GM23248 (cell line): Measurements from ENCODE around the gene PDE10A. TPM values are rescaled to one million over a fixed set of nuclear protein-coding genes. Genes with fewer than 3 reads are reported as not detected.

Source experiments
- DNase-seq: peaks from one replicate; pipeline ENCODE4 v3.0.0-alpha.2; 2015
- H2AFZ ChIP-seq: fragments of 200-600 bp; sonication (generic); 2 replicates; pipeline ENCODE4 v1.6.1; 2016; ENCODE audit warnings: antibody characterized with exemption
- H3F3A ChIP-seq: fragments of 200-600 bp; sonication (generic); 2 replicates; pipeline ENCODE4 v1.6.1; 2016; ENCODE audit warnings: mild to moderate bottlenecking, antibody characterized with exemption, mixed run types; ENCODE audit not compliant: insufficient read depth
- H3K27ac ChIP-seq: fragments of 200-600 bp; sonication (generic); 2 replicates; pipeline ENCODE4 v1.5.1; 2016; ENCODE audit warnings: mild to moderate bottlenecking
- H3K27me3 ChIP-seq: fragments of 200-600 bp; sonication (generic); replicated peaks from 2 replicates; pipeline ENCODE4 v1.6.1; 2016; ENCODE audit warnings: mild to moderate bottlenecking; ENCODE audit not compliant: insufficient read depth
- H3K36me3 ChIP-seq: fragments of 200-600 bp; sonication (generic); 2 replicates; pipeline ENCODE4 v1.6.1; 2016; ENCODE audit warnings: low read depth, mild to moderate bottlenecking
- H3K4me1 ChIP-seq: fragments of 200-600 bp; sonication (generic); 2 replicates; pipeline ENCODE4 v1.6.1; 2016; ENCODE audit warnings: mild to moderate bottlenecking; ENCODE audit not compliant: insufficient read depth
- H3K4me2 ChIP-seq: fragments of 200-600 bp; sonication (generic); one replicate; pipeline ENCODE4 v1.6.1; 2016; ENCODE audit warnings: mild to moderate bottlenecking; ENCODE audit not compliant: unreplicated experiment
- H3K4me3 ChIP-seq: fragments of 200-600 bp; sonication (generic); 2 replicates; pipeline ENCODE4 v1.5.1; 2016; ENCODE audit warnings: mild to moderate bottlenecking
- H3K79me2 ChIP-seq: fragments of 200-600 bp; sonication (generic); 2 replicates; pipeline ENCODE4 v1.6.1; 2016; ENCODE audit warnings: mild to moderate bottlenecking; ENCODE audit not compliant: insufficient read depth
- H3K9ac ChIP-seq: fragments of 200-600 bp; sonication (generic); 2 replicates; pipeline ENCODE4 v1.6.1; 2016; ENCODE audit warnings: mild to moderate bottlenecking
- H3K9me2 ChIP-seq: fragments of 200-600 bp; sonication (generic); 2 replicates; pipeline ENCODE4 v1.6.1; 2016; ENCODE audit warnings: mixed run types, mild to moderate bottlenecking, moderate library complexity; ENCODE audit not compliant: insufficient read depth
- H3K9me3 ChIP-seq: fragments of 200-600 bp; sonication (generic); one replicate; pipeline ENCODE4 v1.6.1; 2017; ENCODE audit warnings: low read depth
- H4K20me1 ChIP-seq: fragments of 200-600 bp; sonication (generic); 2 replicates; pipeline ENCODE4 v1.6.0; 2016; ENCODE audit not compliant: insufficient read depth
- EZH2 ChIP-seq: fragments of 200-600 bp; sonication (generic); IDR thresholded peaks from 2 replicates; pipeline ENCODE4 v1.6.1; 2018; ENCODE audit warnings: antibody characterized with exemption, mild to moderate bottlenecking; ENCODE audit not compliant: insufficient read depth, poor library complexity, severe bottlenecking
- EZH2phosphoT487 ChIP-seq: fragments of 200-600 bp; sonication (generic); IDR thresholded peaks from 2 replicates; pipeline ENCODE4 v1.6.1; 2018; ENCODE audit warnings: antibody characterized with exemption, moderate library complexity, mild to moderate bottlenecking, low read depth; ENCODE audit not compliant: insufficient read depth
- whole genome bisulfite sequencing, 2 experiments: methylation state at CpG; one replicate each; pipeline ENCODE4 v1.1.6; 2015 to 2017; ENCODE audit warnings: low lambda C conversion rate in 2 of 2, low coverage in 1 of 2; ENCODE audit errors: missing lambda C conversion rate in 2 of 2; 5-methylcytosine and 5-hydroxymethylcytosine counted together
- in situ Hi-C: fragments of 300-500 bp; cut with MboI; formaldehyde crosslinking; loops from 2 replicates; pipeline ENCODE4 v1.15.0; 2020
- polyA plus RNA-seq: library from polyadenylated mRNA; unstranded; fragments of >200 nt; fragmentation: Nextera tagmentation; extraction: Ambion mirVana; gene quantifications from 2 replicates; pipeline ENCODE4 v1.2.1, GENCODE V29; 2016
- small RNA-seq: library from RNA; depleted of rRNA; stranded (forward); fragments of <200 nt; gene quantifications from one replicate; pipeline ENCODE3, GENCODE V24; 2014; ENCODE audit warnings: low read depth, low replicate concordance
- total RNA-seq: library from RNA; depleted of rRNA; stranded (reverse); fragments of >200 nt; shearing (Covaris generic); gene quantifications from 2 replicates; pipeline ENCODE4 v1.2.3, GENCODE V29; 2014

The PDE10A gene
- total and polyA plus RNA-seq, 2 experiments from 2014 or later: 0.11 to 0.21 TPM

GRCh38 chr6:165300422-165300936 is 362.6 kb downstream of the PDE10A start:
- H3K79me2 ChIP-seq: no peaks in the 10 kb centered on the region
- H3K9me2 ChIP-seq: no peaks in the 10 kb centered on the region
- no peaks in the 10 kb centered on the region for H3K36me3 ChIP-seq
- no peak for DNase-seq
- H4K20me1 ChIP-seq: no peaks in the 10 kb centered on the region
- no peaks in the 10 kb centered on the region for H3K9me3 ChIP-seq
- no peaks in the 10 kb centered on the region for H3K27me3 ChIP-seq
- no peak overlapping the region for H3K27ac ChIP-seq
- H2AFZ ChIP-seq: no peak overlapping the region
- WGBS, 2 experiments: 42 to 43% methylated on average over 13 of the region's 13 CpGs
- in situ Hi-C loops: no loop called here
- TF ChIP-seq EZH2 (no peak), EZH2phosphoT487 (no peak)
- H3K4me2 ChIP-seq: no peak overlapping the region
- no peak overlapping the region for H3K4me3 ChIP-seq
- no peaks in the 10 kb centered on the region for H3F3A ChIP-seq
- no peak overlapping the region for H3K9ac ChIP-seq
- H3K4me1 ChIP-seq: no peaks in the 10 kb centered on the region

DNA sequence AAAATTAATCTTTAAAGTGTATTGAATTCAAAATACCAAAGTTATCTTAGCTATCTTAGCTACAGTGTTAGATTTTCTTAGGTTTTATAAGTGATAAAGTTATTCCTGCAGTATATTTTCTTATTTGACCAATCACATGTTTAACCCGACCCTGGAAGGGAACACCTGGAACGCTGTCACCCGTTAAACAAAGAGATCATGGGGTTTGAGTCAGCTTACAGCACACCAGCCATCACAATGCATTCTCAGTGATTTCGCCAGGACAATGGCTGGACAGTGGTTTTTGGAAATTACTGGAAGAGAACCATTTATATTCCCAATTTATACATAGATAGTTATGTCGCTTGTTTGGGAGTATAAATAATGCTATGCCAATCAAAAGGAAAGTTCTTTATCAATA is 364.2 kb downstream of the PDE10A start:
- H3K9ac ChIP-seq: no peak overlapping the region
- H3K79me2 ChIP-seq: no peaks in the 10 kb centered on the region
- no peaks in the 10 kb centered on the region for H3K4me1 ChIP-seq
- H3K4me3 ChIP-seq: no peak overlapping the region
- TF ChIP-seq EZH2: no peak
- no peak for TF ChIP-seq EZH2phosphoT487
- no peaks in the 10 kb centered on the region for H4K20me1 ChIP-seq
- no peak overlapping the region for H3K27ac ChIP-seq
- H3K4me2 ChIP-seq: no peak overlapping the region
- DNase-seq: no peak
- in situ Hi-C loops: no loop called here
- no peaks in the 10 kb centered on the region for H3F3A ChIP-seq
- H2AFZ ChIP-seq: no peak overlapping the region
- no peaks in the 10 kb centered on the region for H3K9me3 ChIP-seq
- H3K36me3 ChIP-seq: no peaks in the 10 kb centered on the region
- 31 to 37% methylated on average over 5 of the region's 5 CpGs for WGBS, 2 experiments
- H3K27me3 ChIP-seq: no peaks in the 10 kb centered on the region
- no peaks in the 10 kb centered on the region for H3K9me2 ChIP-seq

GRCh38 chr6:165298402-165298801 is 364.6 kb downstream of the PDE10A start:
- WGBS, 2 experiments: 59 to 64% methylated on average over 6 of the region's 6 CpGs
- Histone ChIP-seq H2AFZ (no peak overlapping the region), H3K79me2 (no peaks in the 10 kb centered on the region), H3K4me3 (no peak overlapping the region), H3K9me3 (no peaks in the 10 kb centered on the region), H3K4me1 (no peaks in the 10 kb centered on the region), H3K36me3 (no peaks in the 10 kb centered on the region), H3K27me3 (no peaks in the 10 kb centered on the region), H3K9me2 (no peaks in the 10 kb centered on the region), H3F3A (no peaks in the 10 kb centered on the region), H3K9ac (no peak overlapping the region), H3K27ac (no peak overlapping the region), H3K4me2 (no peak overlapping the region), H4K20me1 (no peaks in the 10 kb centered on the region)
- no peak for DNase-seq
- in situ Hi-C loops: no loop called here
- TF ChIP-seq EZH2 (no peak), EZH2phosphoT487 (no peak)

DNA sequence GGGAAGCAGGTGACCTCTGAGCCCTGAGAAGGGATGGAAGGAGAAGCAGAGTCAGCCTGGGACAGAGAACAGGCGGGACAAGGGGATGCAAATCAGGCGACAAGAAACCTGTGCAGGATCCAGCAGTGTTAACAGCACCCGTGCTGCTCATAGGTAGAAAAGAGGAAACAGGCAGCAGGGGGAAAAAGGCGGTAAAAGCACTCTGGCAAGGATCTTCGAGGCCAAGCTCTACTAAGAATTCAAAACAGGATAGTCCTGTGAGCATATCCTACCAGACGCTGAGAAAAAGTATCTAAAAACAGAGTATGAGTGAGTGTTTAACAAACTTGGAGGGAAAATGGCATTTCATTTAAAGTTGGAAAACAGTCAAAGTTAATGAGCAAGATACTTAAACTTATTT is 370.4 kb downstream of the PDE10A start:
- Histone ChIP-seq H3K9me3 (no peaks in the 10 kb centered on the region), H3K27ac (no peak overlapping the region), H3K4me3 (no peak overlapping the region), H3K27me3 (no peaks in the 10 kb centered on the region), H3F3A (no peaks in the 10 kb centered on the region), H3K79me2 (no peaks in the 10 kb centered on the region), H4K20me1 (no peaks in the 10 kb centered on the region), H3K9me2 (no peaks in the 10 kb centered on the region), H3K36me3 (no peaks in the 10 kb centered on the region), H3K4me1 (no peaks in the 10 kb centered on the region), H3K4me2 (no peak overlapping the region), H2AFZ (no peak overlapping the region), H3K9ac (no peak overlapping the region)
- TF ChIP-seq EZH2phosphoT487 (no peak), EZH2 (no peak)
- no peak for DNase-seq
- in situ Hi-C loops: no loop called here
- 19 to 26% methylated on average over 6 of the region's 6 CpGs for WGBS, 2 experiments

Small RNAs within 50 kb of the gene (small RNA-seq; reads per million reads assigned to genes)
- gene RNA5SP226: 0.25 reads per million
